Measurements from ENCODE around the gene SLC35F5.

Gene SLC35F5

DNA sequence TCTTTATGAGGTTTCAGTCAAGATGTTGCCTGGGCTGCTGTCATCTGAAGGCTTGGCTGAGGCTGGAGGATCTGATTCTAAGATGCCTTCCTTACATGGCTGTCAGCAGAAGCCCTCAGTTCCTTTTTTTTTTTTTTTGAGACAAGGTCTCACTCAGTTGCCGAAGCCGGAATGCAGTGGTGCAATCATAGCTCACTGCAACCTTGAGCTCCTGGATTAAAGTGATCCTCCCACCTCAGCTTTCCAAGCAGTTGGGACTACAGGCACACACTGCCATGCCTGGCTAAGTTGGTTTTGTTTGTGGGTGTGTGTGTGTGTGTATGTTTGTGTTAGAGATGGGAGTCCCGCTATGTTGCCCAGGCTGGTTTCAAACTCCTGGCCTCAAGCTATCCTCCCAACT is 13.1 kb upstream of the SLC35F5 start:
- H3K27me3 ChIP-seq (ENCODE audit: insufficient read depth, low read length): no peaks in the 10 kb centered on the region
- no peaks in the 10 kb centered on the region for H3K36me3 ChIP-seq (ENCODE audit: insufficient read depth, low read length)
- no peak overlapping the region for H2AFZ ChIP-seq (ENCODE audit: low read depth, low read length)
- no peak overlapping the region for H3K4me3 ChIP-seq (ENCODE audit: low read length)
- no peaks in the 10 kb centered on the region for H3K4me1 ChIP-seq (ENCODE audit: insufficient read depth, low read length)
- H3K9me3 ChIP-seq (ENCODE audit: low read length): peaks cover 2% of the 10 kb centered on the region

DNA sequence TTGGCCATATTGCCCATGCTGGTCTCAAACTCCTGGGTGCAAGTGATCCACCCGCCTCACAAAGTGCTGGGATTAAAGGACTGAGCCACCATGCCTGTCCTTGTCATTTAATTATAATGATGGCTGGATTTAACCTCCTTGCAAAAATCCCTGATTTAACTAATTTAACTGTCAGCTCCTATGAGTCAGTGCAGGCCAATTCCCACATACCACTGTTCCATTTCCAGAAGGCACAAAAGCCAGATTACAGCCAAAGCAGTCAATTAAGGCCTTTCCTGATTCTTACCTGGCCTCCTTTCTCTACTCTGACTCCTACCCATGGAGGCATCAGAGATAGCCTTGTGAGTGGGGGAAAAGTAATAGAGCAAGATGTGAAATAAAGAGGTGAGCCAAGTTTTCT is 12.3 kb upstream of the SLC35F5 start:
- Histone ChIP-seq H3K9me3 (ENCODE audit: low read length) (peaks cover 6% of the 10 kb centered on the region), H3K4me3 (ENCODE audit: low read length) (no peak overlapping the region), H3K27me3 (ENCODE audit: insufficient read depth, low read length) (no peaks in the 10 kb centered on the region), H3K4me1 (ENCODE audit: insufficient read depth, low read length) (no peaks in the 10 kb centered on the region), H2AFZ (ENCODE audit: low read depth, low read length) (no peak overlapping the region), H3K36me3 (ENCODE audit: insufficient read depth, low read length) (no peaks in the 10 kb centered on the region)

DNA sequence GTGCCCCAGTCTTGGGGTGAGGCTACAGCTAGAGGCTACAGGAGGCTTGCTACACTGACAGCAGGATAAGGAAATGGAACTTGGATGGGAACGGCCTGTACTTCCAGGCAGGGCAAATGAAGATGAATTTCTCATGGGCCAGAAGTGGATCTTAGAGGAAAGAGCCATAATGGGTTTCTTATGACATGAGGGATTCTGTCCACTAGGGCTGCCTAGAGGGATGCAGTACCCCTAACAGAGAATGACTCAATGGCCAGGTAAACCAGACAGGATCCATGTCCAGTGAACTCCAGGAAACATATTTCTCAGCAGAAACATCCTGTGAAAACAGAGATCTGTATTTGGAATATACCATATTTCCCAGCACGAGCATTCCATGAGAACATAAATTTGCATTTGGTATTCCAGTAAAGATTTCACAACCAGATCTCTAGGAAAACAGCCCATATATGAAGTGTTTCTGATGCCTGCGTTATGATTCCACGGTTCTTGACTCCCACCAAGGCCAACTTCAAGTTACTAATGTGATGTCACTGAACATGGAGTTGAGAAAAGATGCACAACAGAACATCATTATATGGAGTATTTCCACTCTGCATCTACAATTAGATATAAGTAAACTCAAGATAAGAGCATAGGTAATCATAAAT is 11.5 kb upstream of the SLC35F5 start:
- Histone ChIP-seq H3K4me3 (ENCODE audit: low read length) (no peak overlapping the region), H3K4me1 (ENCODE audit: insufficient read depth, low read length) (no peaks in the 10 kb centered on the region), H3K9me3 (ENCODE audit: low read length) (peaks cover 6% of the 10 kb centered on the region), H3K36me3 (ENCODE audit: insufficient read depth, low read length) (no peaks in the 10 kb centered on the region), H3K27me3 (ENCODE audit: insufficient read depth, low read length) (no peaks in the 10 kb centered on the region), H2AFZ (ENCODE audit: low read depth, low read length) (no peak overlapping the region)

DNA sequence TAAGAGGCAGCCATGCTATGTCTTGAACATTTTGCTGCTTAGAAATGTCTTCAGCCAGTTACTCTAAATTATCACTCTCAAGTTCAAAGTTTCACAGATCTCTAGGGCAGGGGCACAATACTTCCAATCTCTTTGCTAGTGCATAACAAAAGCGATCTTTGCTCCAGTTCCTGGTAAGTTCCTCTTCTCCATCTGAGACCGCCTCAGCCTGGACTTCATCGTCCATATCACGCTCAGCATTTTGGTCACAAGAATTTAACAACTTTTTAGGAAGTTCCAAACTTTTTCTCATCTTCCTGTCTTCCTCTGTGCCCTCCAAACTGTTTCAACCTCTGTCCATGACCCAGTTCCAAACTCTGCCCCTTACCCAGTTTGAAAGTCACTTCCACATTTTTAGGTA is 8.8 kb upstream of the SLC35F5 start:
- no peak overlapping the region for H3K4me3 ChIP-seq (ENCODE audit: low read length)
- H3K9me3 ChIP-seq (ENCODE audit: low read length): peaks cover 6% of the 10 kb centered on the region
- no peaks in the 10 kb centered on the region for H3K36me3 ChIP-seq (ENCODE audit: insufficient read depth, low read length)
- no peak overlapping the region for H2AFZ ChIP-seq (ENCODE audit: low read depth, low read length)
- no peaks in the 10 kb centered on the region for H3K27me3 ChIP-seq (ENCODE audit: insufficient read depth, low read length)
- peaks cover 8% of the 10 kb centered on the region for H3K4me1 ChIP-seq (ENCODE audit: insufficient read depth, low read length)

DNA sequence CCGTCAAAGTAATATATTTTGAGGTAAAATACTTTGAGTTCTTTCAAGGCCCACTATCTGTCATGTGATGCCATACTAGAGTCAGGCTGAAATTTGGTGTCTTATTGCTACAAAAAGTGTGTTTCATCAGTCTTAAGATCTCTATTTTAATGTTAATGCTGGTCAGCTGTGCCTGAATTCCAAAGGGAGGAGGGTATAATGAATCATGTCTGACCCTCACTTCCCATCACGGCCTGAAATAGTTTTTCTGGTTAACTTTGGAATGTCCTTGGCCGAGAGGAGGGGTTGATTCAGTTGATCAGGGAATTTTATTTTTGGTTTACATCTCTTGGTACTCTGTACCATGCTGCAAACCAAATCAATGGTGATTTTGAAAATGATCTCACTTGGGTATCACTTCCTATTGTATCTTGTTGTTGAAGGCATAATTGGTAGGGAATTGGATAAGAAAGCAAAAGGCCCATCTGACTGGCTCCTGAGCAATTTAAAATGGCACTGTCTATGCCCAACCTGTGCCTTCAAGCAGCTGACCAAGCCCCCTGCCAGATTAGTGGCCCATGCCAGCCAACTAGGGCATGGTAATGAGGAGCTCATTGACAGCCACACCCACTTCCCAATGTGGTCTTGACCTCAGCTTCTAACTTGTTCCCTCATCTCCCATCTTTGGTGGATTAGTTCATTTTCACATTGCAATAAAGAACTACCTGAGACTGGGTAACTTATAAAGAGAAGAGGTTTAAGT is 6.1 kb upstream of the SLC35F5 start:
- Histone ChIP-seq H3K36me3 (ENCODE audit: insufficient read depth, low read length) (no peaks in the 10 kb centered on the region), H2AFZ (ENCODE audit: low read depth, low read length) (no peak overlapping the region), H3K27me3 (ENCODE audit: insufficient read depth, low read length) (no peaks in the 10 kb centered on the region), H3K4me3 (ENCODE audit: low read length) (no peak overlapping the region), H3K9me3 (ENCODE audit: low read length) (peaks cover 6% of the 10 kb centered on the region), H3K4me1 (ENCODE audit: insufficient read depth, low read length) (peaks cover 9% of the 10 kb centered on the region)

DNA sequence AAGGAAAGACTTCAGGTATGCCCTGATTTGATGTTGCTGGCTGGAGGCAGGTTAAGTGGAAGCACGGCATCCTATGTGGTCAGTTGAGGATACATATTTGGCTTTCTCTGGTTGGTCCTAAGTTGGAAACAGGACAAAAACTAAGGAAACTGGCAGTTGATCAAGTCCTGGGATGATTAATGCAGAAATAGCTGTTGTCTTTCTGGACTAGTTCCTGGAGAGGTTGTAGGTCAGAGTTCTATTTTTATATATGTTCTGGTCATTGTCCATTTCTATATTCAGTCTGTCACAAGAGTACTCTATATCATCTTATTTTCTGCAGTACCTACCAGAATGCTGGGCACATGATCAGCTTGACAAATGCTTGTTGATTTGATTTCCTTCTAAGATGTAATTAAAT is 4.0 kb upstream of the SLC35F5 start:
- Histone ChIP-seq H3K4me1 (ENCODE audit: insufficient read depth, low read length) (peaks cover 13% of the 10 kb centered on the region), H3K4me3 (ENCODE audit: low read length) (no peak overlapping the region), H3K9me3 (ENCODE audit: low read length) (peaks cover 6% of the 10 kb centered on the region), H2AFZ (ENCODE audit: low read depth, low read length) (no peak overlapping the region), H3K36me3 (ENCODE audit: insufficient read depth, low read length) (no peaks in the 10 kb centered on the region), H3K27me3 (ENCODE audit: insufficient read depth, low read length) (no peaks in the 10 kb centered on the region)

DNA sequence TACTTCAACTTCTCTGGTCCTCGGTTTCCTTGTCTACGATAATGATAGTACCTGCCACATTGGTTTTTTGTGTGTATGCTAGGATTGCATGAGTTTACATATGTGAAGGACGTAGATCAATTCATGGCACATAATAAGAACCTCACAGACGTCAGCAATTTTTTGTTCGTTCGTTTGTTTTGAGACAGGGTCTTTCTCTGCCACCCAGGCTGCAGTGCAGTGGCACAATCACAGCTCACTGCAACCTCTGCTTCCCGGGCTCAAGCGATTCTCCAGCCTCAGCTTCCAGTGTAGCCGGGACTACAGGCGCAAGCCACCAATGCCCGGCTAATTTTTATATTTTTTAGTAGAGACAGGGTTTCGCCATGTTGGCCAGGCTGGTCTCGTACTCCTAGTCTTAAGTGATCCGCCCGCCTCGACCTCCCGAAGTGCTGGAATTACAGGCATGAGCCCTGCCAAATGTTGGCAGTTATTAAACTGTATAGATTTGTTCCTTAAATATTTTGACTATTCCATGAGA is 756 bp upstream of the SLC35F5 start:
- Histone ChIP-seq H3K4me3 (ENCODE audit: low read length) (peak overlapping the region; percentile 69), H3K9me3 (ENCODE audit: low read length) (no peaks in the 10 kb centered on the region), H2AFZ (ENCODE audit: low read depth, low read length) (peak overlapping the region; percentile 17), H3K36me3 (ENCODE audit: insufficient read depth, low read length) (peaks cover 6% of the 10 kb centered on the region), H3K27me3 (ENCODE audit: insufficient read depth, low read length) (no peaks in the 10 kb centered on the region), H3K4me1 (ENCODE audit: insufficient read depth, low read length) (peaks cover 20% of the 10 kb centered on the region)

DNA sequence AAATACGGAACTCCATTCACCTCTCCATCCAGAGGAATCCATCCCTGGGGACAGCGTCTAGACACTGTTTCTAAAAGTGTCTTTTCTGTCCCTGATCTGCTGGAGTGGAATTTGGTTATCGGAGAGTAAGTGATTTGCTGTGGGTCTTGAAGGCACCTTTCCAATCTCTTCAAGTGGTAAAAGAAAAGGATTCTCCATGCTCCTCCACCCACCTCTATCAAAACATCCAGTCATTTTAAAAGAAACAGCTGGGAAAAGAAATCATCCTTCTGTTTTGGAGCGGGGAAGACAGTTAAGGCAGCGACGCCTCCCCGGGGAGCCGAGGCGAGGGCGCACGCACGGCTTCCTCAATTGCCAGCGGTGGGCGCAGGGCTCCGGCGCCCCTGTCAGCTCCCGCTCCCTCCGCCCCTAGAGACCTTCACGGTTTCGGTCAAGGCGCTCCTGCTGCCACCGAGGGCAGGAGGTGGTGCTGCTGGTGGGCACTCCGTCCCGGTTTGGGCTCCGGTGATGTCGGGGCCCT is 547 bp downstream of the SLC35F5 start:
- peaks cover 16% of the 10 kb centered on the region for H3K4me1 ChIP-seq (ENCODE audit: insufficient read depth, low read length)
- H3K4me3 ChIP-seq (ENCODE audit: low read length): peak overlapping the region; percentile 69
- peak overlapping the region; percentile 57 for H2AFZ ChIP-seq (ENCODE audit: low read depth, low read length)
- H3K9me3 ChIP-seq (ENCODE audit: low read length): no peaks in the 10 kb centered on the region
- H3K36me3 ChIP-seq (ENCODE audit: insufficient read depth, low read length): peaks cover 7% of the 10 kb centered on the region
- H3K27me3 ChIP-seq (ENCODE audit: insufficient read depth, low read length): no peaks in the 10 kb centered on the region

DNA sequence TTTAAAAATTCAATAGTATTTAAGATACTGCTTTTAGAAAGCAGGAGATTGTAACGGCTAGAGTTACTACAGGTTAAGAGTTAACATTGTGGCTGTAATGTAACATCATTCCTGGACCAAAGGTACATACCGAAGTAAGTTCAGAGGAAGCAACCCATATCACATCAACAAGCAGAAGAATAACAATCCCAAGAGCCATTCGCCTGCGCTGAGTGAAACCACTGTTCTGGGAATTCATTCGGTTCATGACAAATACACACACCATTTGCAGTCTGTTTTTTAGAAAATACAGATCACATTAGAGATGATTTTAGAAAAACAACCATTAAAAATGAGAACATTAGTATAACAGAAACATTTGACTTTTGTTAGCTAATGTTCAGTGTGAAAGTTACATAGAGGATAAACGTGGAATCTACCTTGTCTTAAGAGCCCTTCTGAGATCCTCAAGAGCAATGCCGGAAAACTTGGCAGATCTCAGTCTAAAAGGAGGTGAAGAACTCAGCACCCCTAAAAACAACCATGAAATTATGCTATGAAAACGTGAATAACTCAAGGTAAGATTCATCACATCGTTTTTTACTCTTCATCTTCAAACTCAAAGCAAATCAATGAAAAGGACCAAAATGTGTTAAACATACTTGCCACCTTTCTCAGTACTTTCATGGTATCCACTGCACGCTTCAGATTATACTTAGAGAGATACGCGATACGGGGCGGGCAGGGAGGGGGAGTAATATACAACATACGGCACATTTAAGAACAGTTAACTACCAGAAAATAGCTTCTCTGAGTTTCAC is 1.2 kb downstream of the SLC35F5 start:
- H3K36me3 ChIP-seq (ENCODE audit: insufficient read depth, low read length): peaks cover 11% of the 10 kb centered on the region

DNA sequence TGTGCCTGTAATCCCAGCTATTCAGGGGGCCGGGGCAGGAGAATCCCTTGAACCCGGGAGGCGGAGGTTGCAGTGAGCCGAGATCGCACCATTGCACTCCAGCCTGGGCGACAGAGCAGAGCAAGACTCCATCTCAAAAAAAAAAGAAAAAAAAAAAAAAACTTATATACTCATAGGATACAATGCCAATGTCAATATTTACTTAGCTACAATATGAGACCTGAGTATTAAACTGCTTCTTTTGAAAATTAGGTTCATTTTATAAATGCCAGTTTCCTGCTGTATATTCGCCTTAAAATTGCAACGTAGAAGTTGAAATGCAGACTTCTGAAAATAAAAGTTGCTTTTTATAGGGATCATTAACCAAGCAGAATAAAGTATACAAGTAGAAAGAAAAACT is 2.3 kb downstream of the SLC35F5 start:
- Histone ChIP-seq H3K27me3 (ENCODE audit: insufficient read depth, low read length) (no peaks in the 10 kb centered on the region), H3K4me3 (ENCODE audit: low read length) (no peak overlapping the region), H3K4me1 (ENCODE audit: insufficient read depth, low read length) (peaks cover 16% of the 10 kb centered on the region), H3K9me3 (ENCODE audit: low read length) (no peaks in the 10 kb centered on the region), H3K36me3 (ENCODE audit: insufficient read depth, low read length) (peaks cover 13% of the 10 kb centered on the region), H2AFZ (ENCODE audit: low read depth, low read length) (no peak overlapping the region)

More for the DNA sequence above, 1.2 kb downstream of the SLC35F5 start:
- Histone ChIP-seq H3K27me3 (ENCODE audit: insufficient read depth, low read length) (no peaks in the 10 kb centered on the region), H2AFZ (ENCODE audit: low read depth, low read length) (peak overlapping the region; percentile 57), H3K4me1 (ENCODE audit: insufficient read depth, low read length) (peaks cover 16% of the 10 kb centered on the region), H3K4me3 (ENCODE audit: low read length) (peak overlapping the region; percentile 69), H3K9me3 (ENCODE audit: low read length) (no peaks in the 10 kb centered on the region)

DNA sequence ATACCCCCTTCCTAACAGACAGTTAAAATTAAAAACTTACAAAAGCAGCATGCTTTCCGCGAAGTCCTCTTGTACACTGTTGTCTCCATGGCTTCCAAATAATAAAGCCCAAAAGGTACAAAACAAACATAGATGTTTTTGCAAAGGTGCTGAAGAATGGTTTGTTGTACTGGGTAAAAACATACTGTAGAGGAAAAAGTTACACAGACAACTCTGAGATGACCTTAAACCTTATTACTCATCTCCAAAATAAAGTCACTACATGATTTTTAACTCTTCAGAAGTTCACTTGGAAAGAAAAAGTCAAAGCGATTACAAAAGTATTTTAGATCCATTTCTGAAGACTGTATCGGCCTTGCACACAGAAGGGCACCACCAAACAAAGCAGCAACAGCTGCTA is 6.1 kb downstream of the SLC35F5 start:
- Histone ChIP-seq H2AFZ (ENCODE audit: low read depth, low read length) (no peak overlapping the region), H3K9me3 (ENCODE audit: low read length) (no peaks in the 10 kb centered on the region), H3K4me1 (ENCODE audit: insufficient read depth, low read length) (peaks cover 11% of the 10 kb centered on the region), H3K36me3 (ENCODE audit: insufficient read depth, low read length) (peaks cover 33% of the 10 kb centered on the region), H3K4me3 (ENCODE audit: low read length) (no peak overlapping the region), H3K27me3 (ENCODE audit: insufficient read depth, low read length) (no peaks in the 10 kb centered on the region)

DNA sequence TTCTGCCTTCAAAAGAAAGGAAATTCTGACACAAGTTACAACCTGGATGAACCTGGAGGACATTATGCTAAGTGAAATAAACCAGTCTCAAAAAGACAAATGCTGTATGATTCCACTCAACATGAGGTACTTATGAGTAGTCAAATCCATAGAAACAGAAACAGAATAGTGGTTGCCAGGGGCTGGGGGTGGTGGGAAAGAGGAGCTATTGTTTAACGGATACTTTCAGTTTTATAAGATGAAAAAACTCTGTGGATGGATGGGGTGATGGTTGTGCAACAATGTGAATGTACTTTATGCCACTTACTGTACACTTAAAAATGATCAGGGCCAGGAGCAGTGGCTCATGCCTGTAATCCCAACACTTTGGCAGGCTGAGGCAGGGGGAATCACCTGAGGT is 15.4 kb downstream of the SLC35F5 start:
- Histone ChIP-seq H3K27me3 (ENCODE audit: insufficient read depth, low read length) (no peaks in the 10 kb centered on the region), H2AFZ (ENCODE audit: low read depth, low read length) (no peak overlapping the region), H3K4me3 (ENCODE audit: low read length) (no peak overlapping the region), H3K9me3 (ENCODE audit: low read length) (no peaks in the 10 kb centered on the region), H3K4me1 (ENCODE audit: insufficient read depth, low read length) (no peaks in the 10 kb centered on the region), H3K36me3 (ENCODE audit: insufficient read depth, low read length) (peaks cover 82% of the 10 kb centered on the region)

DNA sequence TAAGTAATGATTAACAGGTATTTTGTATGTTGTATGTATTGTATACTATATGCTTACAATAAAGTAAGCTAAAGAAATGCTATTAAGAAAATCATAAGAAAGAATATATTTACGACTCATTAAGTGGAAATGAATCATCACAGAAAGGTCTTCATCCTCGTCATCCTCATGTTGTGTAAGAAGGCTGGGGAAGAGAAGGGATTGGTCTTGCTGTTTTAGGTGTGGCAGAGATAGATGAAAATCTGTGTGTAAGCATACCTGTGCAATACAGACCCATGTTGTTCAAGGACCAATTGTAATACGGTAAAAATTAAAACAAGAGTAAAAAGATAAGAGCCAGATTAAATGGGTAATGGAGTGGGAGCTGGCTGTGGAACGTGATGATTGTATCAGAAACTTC is 16.6 kb downstream of the SLC35F5 start:
- Histone ChIP-seq H3K36me3 (ENCODE audit: insufficient read depth, low read length) (peaks cover 73% of the 10 kb centered on the region), H3K9me3 (ENCODE audit: low read length) (no peaks in the 10 kb centered on the region), H3K4me1 (ENCODE audit: insufficient read depth, low read length) (no peaks in the 10 kb centered on the region)

More for the DNA sequence above, 16.6 kb downstream of the SLC35F5 start:
- Histone ChIP-seq H2AFZ (ENCODE audit: low read depth, low read length) (no peak overlapping the region), H3K4me3 (ENCODE audit: low read length) (no peak overlapping the region), H3K27me3 (ENCODE audit: insufficient read depth, low read length) (no peaks in the 10 kb centered on the region)
